GM18858 (cell line): ENCODE measurements around the gene PRSS12.
"Not testable (repeated sequence)": the region's sequence is repeated elsewhere in the genome, so short reads cannot be mapped to it uniquely, and the experiment has no call there.

ENCODE experiments used
- ATAC-seq: cut with Tn5 transposase; IDR thresholded peaks from one replicate; pipeline ENCODE4 v1.9.1; 2021; ENCODE audit not compliant: unreplicated experiment

PRSS12 gene, protein sequence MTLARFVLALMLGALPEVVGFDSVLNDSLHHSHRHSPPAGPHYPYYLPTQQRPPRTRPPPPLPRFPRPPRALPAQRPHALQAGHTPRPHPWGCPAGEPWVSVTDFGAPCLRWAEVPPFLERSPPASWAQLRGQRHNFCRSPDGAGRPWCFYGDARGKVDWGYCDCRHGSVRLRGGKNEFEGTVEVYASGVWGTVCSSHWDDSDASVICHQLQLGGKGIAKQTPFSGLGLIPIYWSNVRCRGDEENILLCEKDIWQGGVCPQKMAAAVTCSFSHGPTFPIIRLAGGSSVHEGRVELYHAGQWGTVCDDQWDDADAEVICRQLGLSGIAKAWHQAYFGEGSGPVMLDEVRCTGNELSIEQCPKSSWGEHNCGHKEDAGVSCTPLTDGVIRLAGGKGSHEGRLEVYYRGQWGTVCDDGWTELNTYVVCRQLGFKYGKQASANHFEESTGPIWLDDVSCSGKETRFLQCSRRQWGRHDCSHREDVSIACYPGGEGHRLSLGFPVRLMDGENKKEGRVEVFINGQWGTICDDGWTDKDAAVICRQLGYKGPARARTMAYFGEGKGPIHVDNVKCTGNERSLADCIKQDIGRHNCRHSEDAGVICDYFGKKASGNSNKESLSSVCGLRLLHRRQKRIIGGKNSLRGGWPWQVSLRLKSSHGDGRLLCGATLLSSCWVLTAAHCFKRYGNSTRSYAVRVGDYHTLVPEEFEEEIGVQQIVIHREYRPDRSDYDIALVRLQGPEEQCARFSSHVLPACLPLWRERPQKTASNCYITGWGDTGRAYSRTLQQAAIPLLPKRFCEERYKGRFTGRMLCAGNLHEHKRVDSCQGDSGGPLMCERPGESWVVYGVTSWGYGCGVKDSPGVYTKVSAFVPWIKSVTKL

GRCh38 chr4:118352843-118353533, at the start of gene PRSS12:
Gene PRSS12 (minus strand): TSS chr4:118353003. CDS start chr4:118352720, 283 bp downstream.
- peak; percentile 96 for ATAC-seq

DNA sequence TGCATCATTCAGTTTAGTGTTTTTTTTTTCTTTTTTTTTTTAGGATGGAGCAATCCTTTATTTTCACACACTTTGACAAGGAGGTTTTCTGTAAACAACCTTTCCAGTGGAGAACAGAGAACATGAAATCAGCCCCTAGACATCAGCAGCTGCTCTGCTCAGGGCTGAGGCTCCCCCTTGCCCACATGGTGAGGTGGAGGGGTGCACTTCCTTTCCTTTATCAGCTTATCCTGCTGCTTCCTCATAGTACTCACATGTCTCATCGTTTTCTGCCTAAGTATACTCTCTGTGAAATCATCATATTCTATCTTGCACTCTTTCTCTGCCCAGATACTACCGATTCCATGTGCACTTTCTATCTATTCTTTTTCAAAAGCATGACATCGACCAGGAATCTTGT, 47.6 kb upstream of the PRSS12 start:
- no peak for ATAC-seq

DNA sequence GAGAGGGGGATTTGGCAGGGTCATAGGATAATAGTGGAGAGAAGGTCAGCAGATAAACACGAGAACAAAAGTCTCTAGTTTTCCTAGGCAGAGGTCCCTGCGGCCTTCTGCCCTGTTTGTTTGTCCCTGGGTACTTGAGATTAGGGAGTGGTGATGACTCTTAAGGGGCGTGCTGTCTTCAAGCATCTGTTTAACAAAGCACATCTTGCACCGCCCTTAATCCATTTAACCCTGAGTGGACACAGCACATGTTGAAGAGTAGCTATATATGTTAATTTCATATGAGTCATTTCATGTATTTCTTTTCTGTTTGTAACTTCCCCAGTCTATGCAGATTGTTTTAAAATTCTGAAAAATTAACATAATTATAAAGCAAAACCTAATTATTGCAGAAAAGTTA, 47.1 kb upstream of the PRSS12 start:
- not testable (repeated sequence) for ATAC-seq

DNA sequence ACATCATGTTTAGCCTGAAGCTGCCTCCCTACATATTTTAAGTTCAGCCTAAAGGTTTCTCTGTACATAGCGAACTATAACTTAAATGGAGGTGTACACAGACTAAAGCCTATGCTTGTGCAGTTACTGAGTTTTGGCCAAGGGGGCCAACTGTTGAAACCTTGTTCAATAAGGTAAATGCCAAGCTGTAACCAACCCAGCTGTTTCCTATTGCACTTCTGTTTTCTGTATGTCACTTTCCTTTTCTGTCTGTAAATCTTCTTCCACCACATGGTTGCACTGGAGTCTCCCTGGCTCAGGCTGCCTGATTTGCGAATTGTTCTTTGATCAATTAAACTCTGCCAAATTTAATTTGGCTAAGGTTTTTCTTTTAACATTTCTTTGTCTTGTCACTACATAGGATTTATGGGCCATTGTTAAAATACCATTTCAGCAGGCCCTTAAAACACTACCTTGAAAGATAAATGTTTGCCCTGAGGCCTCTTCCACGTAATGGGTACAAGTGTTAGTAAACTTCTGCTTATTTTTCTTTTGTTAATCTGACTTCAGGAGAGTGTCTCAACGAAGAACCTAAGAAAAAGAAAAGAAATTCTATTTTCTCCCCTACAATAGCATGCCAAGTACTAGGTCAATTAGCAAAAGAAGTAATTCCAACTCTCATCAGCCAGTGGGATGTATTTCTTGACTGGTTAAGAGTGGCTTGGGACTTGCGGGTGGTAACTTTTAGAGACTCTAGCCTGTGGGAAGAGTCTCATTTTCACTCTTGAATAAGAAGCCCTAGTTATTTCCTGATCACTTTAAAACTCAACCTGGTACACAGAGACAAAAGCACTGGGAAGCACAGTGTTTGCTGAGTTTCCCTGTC, 45.7 kb upstream of the PRSS12 start:
- ATAC-seq, result peak; percentile 95

- ATAC-seq, result no peak
Measured at GRCh38 chr4:118397623-118397979, 44.8 kb upstream of the PRSS12 start.

- ATAC-seq, result no peak
Measured at GRCh38 chr4:118396881-118397622, 44.2 kb upstream of the PRSS12 start.

DNA sequence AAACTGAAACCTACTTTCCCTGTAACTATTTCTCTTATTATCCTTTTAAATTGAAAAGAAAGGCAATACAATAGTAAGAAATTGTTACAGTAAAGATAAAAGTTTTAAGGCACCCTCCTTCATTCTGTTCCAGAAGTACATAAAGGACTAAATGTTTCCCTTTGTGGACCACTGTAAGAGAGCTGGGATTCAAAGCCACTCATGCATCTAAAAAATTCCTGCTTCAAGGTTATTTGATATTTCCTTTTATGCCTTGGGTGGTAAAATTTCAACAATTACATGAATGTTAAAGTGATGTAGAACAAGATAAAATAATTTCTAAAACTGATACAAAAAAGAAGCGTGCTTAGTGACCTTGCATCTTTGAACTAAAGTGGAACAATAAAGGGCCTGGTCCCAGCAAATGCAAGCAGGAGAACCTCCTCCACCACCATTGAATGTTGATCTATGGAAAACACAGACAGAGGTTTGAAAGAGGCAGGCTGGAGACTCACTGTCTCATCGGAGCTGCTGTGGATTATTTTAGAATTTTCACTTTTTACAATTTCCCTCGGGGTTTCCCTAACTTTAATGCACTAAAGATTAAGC, 42.3 kb upstream of the PRSS12 start:
- no peak for ATAC-seq

GRCh38 chr4:118392509-118392908, 39.7 kb upstream of the PRSS12 start:
- not testable (repeated sequence) for ATAC-seq

DNA sequence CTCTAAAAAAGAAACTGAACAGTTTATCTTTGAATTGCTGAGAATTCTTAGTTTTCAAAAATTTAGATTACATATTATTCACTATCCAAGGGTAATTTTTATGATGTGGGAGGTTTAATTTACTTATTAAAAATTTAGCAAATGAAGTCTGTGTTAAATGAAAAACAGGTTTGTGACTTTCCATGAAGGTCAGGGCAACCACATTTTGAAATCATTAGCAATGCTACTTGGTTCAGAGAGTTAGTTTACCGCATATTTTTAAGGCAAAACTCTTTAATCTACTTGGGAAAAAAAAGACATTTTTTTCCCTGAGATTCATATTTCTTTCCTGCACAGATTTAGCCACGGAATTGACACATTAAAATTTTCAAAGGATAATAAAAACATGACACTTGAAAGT, 37.3 kb upstream of the PRSS12 start:
- ATAC-seq, result no peak

DNA sequence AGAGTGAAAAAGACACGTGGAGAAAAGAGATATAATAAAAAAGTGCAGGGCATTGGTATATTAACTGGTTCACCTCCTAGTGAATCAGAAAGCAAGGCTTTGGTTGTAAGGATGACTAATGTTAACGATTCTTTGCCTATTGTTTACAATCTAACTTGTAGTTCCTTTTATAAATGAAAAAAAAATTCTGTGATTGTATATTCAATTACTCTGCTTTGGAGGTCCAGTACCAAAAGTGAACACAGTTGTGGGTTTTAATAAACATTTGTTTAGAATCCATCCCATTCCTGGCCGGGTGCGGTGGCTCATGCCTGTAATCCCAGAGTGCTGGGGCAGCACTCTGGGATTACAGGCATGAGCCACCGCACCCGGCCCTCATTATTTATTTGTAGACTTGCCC, 36.9 kb upstream of the PRSS12 start:
- ATAC-seq, result no peak

DNA sequence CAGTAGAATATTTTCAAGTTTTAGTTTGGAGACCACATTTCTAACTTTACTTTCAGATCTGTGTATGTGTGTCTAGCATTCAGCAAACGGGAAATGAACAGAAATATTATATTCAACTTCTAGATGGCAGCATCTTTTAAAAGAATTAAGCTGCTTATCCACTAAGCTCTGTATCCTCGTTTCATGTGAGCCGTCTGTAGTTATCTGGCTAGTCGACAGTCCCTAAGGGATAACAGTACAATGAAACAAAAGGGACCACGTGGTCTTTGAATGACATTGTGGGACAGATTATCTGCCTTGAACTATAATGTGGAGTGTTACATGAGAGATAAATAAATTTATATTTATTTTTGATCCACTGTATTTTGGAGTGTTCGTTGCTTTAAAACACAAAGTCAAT, 35.8 kb upstream of the PRSS12 start:
- no peak for ATAC-seq

GRCh38 chr4:118381902-118382301, 29.1 kb upstream of the PRSS12 start:
- ATAC-seq, result no peak

- ATAC-seq, result no peak
Measured at GRCh38 chr4:118373614-118374255, 20.9 kb upstream of the PRSS12 start.

- ATAC-seq, result no peak
Measured at GRCh38 chr4:118372251-118372650, 19.4 kb upstream of the PRSS12 start.

DNA sequence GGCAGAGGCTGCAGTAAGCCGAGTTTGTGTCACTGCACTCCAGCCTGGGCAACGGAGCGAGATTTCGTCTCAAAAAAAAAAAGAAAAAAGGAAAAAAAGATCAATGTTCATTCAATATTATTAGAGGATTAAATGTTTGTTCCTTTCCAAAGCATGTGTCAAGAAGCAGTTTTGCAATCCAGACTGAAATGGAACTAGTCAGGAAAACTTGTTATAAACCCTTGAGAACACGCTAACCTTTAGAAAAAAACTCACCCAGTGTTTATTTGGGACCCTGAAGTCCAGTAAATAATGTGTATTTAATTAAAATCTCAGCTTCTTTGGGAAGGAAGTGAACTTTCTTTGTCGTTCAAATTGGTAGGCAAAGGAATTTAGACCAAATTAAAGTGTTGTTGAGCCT, 16.4 kb upstream of the PRSS12 start:
- ATAC-seq, result no peak

DNA sequence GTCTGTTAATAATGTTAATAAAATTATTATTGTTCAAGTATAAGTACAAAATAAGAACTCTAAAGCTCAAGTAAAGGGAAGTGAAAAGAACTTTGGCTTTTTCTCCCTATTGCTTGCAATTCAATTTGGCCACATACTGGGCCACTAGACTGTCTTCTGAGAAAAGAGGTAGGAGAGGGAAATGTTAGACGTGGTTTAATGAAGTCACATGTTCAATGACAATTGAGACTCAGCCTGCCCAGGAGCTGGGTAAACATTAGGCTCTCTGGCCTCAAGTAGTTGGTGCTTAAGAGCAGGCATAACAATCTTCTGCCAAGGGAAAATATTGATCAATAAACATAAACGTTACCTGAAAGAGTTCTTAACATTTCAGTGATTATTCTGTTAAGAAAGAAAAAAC, 15.1 kb upstream of the PRSS12 start:
- ATAC-seq, result no peak

DNA sequence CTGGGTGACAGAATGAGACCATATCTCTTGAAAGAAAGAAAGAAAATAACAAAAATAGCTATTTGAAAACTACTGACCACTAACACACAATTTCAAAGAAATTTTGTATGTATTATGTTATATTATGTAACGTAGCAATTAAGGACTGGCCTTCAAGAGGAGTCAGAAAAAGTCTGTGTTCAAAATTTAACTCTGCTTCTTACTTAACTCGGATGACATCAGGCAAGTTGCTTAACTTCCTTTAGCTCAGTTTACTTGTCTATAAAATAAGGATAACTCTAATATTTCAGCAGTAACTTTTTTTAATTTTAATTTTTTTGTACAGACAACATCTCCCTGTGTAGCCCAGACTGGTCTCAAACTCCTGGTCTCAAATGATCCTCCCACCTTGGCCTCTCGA, 14.6 kb upstream of the PRSS12 start:
- no peak for ATAC-seq

GRCh38 chr4:118363166-118363565, 10.4 kb upstream of the PRSS12 start:
- no peak for ATAC-seq

DNA sequence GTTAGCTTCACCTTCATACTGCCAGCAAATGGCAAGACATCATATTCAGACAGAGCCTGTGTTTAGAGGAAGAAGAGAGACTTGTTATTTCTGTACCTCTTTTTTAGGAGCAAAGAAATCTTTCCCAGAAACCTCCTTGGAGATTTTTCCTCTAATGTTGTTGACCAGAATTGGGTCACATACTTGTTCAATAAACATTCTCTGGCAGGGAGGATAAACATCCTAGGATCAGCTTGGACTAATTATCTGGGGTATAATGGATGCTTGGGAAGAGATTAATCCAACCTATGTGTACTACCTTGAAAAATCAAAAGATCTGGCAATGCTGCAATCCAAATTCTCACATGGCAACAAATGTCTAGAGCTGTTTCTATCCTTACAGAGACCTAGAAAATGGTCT, 8.4 kb upstream of the PRSS12 start:
- ATAC-seq, result no peak
